Measurements from ENCODE around the gene HEXB.

The HEXB gene

GRCh38 chr5:74643111-74643562 is 41.9 kb upstream of the HEXB start:
- no peak for DNase-seq

DNA sequence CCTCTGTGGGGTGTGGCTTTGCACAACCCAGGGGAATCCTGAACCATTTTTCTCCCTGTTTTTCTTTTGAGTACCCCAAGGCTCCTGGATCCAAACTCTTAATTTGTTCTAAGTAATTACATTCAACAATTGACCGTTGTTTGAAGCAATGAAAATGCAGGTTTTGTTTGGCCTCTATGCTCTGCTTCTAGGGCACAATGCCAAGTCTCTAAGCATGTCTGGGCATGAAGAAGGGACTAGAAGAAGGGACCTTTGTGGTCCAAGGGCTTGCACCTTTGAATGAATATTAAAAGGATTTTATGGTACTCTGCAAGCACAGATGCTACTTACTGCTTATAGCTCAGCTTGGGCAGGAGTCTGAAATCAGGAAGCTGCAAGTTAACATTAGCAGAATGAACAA is 37.9 kb upstream of the HEXB start:
- Histone ChIP-seq H3K4me1 (peaks cover 25% of the 10 kb centered on the region), H3K4me3 (ENCODE audit: low read depth, low read length) (no peak overlapping the region), H3K9me3 (no peaks in the 10 kb centered on the region), H3K27me3 (no peaks in the 10 kb centered on the region), H3K36me3 (no peaks in the 10 kb centered on the region)
- TF ChIP-seq, protein P1, sequence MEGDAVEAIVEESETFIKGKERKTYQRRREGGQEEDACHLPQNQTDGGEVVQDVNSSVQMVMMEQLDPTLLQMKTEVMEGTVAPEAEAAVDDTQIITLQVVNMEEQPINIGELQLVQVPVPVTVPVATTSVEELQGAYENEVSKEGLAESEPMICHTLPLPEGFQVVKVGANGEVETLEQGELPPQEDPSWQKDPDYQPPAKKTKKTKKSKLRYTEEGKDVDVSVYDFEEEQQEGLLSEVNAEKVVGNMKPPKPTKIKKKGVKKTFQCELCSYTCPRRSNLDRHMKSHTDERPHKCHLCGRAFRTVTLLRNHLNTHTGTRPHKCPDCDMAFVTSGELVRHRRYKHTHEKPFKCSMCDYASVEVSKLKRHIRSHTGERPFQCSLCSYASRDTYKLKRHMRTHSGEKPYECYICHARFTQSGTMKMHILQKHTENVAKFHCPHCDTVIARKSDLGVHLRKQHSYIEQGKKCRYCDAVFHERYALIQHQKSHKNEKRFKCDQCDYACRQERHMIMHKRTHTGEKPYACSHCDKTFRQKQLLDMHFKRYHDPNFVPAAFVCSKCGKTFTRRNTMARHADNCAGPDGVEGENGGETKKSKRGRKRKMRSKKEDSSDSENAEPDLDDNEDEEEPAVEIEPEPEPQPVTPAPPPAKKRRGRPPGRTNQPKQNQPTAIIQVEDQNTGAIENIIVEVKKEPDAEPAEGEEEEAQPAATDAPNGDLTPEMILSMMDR (IDR thresholded peaks at IDR 0.05; ENCODE audit: low read depth, low read length): no peak
- no peak for DNase-seq

More at GRCh38 chr5:74643111-74643562, 41.9 kb upstream of the HEXB start:
- no peaks in the 10 kb centered on the region for H3K9me3 ChIP-seq
- H3K36me3 ChIP-seq: no peaks in the 10 kb centered on the region
- TF ChIP-seq, protein P1 (IDR thresholded peaks at IDR 0.05; ENCODE audit: low read depth, low read length): no peak
- no peak overlapping the region for H3K4me3 ChIP-seq (ENCODE audit: low read depth, low read length)
- H3K27me3 ChIP-seq: no peaks in the 10 kb centered on the region
- peaks cover 16% of the 10 kb centered on the region for H3K4me1 ChIP-seq

- no peak overlapping the region for H3K4me3 ChIP-seq (ENCODE audit: low read depth, low read length)
- TF ChIP-seq, protein P1 (IDR thresholded peaks at IDR 0.05; ENCODE audit: low read depth, low read length): peak; percentile 78
- H3K36me3 ChIP-seq: no peaks in the 10 kb centered on the region
- peaks cover 17% of the 10 kb centered on the region for H3K4me1 ChIP-seq
- no peaks in the 10 kb centered on the region for H3K27me3 ChIP-seq
- no peaks in the 10 kb centered on the region for H3K9me3 ChIP-seq
- DNase-seq: peak; percentile 36
These were observed 36.2 kb upstream of the HEXB start for GRCh38 chr5:74648835-74649293.

DNA sequence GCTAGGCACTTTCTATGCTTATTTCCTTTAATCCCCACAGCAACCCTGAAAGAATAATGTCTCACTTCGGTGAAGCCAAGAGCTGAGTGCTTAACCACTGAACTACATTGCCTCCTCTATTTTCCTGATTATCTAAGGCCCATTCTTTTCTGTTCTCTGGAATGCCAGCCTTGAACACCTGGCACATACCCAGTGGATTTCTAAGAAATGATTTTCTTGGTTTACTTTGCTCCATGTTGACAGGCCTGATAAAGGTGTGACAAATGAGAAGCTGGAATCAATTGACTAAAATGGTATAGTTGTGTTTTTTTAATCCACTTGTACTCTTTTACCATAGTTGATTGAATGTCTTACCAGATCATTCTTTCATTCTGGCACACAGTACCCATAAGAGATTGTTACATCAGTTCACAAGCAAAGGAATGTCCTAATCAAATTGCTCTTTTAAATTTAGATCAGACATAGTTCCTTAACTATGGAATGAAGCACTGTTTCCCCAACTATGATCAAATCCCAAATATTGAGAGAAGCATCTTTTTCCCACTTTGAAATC is 35.5 kb upstream of the HEXB start:
- Histone ChIP-seq H3K4me3 (ENCODE audit: low read depth, low read length) (no peak overlapping the region), H3K4me1 (peaks cover 17% of the 10 kb centered on the region), H3K9me3 (no peaks in the 10 kb centered on the region), H3K36me3 (no peaks in the 10 kb centered on the region), H3K27me3 (no peaks in the 10 kb centered on the region)
- DNase-seq: no peak
- TF ChIP-seq, protein P1 (IDR thresholded peaks at IDR 0.05; ENCODE audit: low read depth, low read length): no peak

GRCh38 chr5:74651710-74652109 is 33.3 kb upstream of the HEXB start:
- DNase-seq: no peak
- Histone ChIP-seq H3K27me3 (no peaks in the 10 kb centered on the region), H3K4me3 (ENCODE audit: low read depth, low read length) (no peak overlapping the region), H3K36me3 (no peaks in the 10 kb centered on the region), H3K9me3 (no peaks in the 10 kb centered on the region), H3K4me1 (peaks cover 17% of the 10 kb centered on the region)
- TF ChIP-seq, protein P1 (IDR thresholded peaks at IDR 0.05; ENCODE audit: low read depth, low read length): no peak

- H3K36me3 ChIP-seq: no peaks in the 10 kb centered on the region
- no peaks in the 10 kb centered on the region for H3K27me3 ChIP-seq
- peaks cover 12% of the 10 kb centered on the region for H3K4me1 ChIP-seq
- H3K9me3 ChIP-seq: no peaks in the 10 kb centered on the region
- DNase-seq: no peak
- no peak overlapping the region for H3K4me3 ChIP-seq (ENCODE audit: low read depth, low read length)
- TF ChIP-seq, protein P1 (IDR thresholded peaks at IDR 0.05; ENCODE audit: low read depth, low read length): no peak
These were observed 32.5 kb upstream of the HEXB start for GRCh38 chr5:74652576-74652975.

Data from BE2C (cell line).